GM19372 (cell line): ENCODE data around the gene PPM1M.
A peak's percentile ranks its signal among the peaks of the same experiment; 100 is the strongest.

Experiments used
- ATAC-seq: cut with Tn5 transposase; IDR thresholded peaks from one replicate; pipeline ENCODE4 v1.9.1; 2021; ENCODE audit warnings: mild to moderate bottlenecking, low read depth, moderate library complexity; ENCODE audit not compliant: unreplicated experiment

PPM1M gene

DNA sequence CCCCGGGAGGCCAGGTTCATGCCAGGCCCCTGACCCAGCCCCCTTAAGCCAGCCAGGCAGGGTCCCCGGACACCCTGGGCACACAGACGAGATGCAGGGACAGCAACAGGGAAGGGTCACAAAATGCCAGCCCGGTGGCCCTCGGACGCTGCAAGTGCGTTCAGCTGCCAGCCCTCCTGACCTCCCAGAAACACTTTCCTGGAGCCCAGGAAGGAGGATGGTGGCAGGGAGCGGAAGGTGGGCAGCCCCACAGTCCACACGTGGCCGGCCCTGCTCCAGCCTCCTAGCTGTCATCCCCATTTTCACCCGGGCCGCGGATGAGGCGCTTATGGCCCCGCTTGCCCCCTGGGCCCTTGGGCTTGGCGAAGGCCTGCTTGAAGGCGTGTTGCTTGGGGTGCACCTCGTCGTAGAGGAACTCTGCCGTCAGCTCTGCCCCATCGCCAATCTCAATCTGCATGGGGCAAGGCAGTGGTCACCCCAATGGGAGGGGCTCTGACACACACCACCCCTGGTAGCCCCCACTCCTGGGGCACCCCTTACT lies 16.7 kb upstream of the PPM1M start:
- ATAC-seq, result no peak

DNA sequence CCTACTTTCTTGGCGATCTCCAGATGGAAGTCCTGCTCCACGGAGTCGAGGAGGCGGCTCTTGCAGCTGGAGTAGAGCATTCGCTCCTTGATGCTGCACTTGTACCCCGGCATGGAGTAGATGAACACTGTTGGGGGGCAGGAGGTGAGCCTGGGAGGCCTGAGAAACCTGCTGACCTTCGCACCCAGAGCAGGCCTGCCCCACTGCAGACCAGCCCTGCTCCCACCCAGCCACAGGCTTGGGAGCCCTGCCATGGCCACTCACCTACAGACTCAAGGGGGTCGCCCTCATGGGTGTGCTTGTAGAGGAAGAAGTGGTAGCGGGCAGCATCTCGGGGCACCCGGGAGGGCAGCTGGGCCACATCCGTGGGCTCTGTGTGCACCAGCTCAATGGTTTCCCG lies 15.9 kb upstream of the PPM1M start:
- no peak for ATAC-seq

DNA sequence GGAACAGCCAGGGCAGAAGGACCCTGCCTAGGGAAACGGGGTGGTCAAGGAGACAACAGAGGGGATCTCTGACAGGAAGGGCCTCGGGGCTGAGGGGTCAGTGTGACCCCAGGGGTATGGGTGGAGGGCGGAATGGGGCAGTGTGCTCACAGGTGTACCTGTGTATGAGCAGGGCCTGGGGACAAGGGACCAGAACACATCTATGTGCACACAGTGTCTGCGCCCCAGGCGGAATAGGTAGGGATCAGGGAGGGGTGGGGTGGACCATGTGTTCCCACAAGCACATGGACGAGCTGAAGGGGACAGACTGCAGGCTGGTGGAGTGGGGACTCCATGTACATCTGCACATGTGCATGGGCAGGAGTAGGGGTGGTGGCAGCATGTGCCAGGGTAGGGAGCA lies 15.1 kb upstream of the PPM1M start:
- ATAC-seq, result no peak

DNA sequence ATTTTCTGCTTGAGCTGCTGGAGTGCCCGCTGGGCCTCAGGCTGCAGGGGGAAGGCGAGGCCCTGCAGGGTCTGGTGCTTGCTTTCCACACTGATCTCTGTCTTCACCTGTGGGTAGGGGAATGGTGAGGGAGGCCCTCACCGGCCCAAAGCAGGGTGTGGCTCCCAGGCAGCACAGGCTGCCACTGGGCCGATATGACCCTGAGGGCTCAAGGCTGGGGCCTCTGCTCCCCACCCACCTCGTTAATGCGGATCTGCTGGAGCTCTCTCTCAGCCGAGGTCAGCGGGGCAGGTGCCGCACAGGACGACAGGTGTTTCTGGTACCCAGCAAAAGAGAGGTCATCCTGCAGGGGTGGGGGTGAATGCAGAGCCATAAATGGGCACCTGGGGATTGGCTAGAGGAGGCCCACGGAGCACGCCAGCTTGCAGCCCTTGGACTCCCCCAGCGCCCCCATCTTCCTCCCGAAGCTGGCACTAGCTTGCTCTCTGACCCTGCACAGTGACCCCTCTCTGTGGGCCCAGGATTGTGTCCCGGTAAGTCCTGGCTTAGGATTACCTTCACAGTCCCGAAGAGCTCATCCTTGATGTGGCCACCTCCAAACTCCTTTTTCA lies 14.6 kb upstream of the PPM1M start:
- ATAC-seq, result no peak

DNA sequence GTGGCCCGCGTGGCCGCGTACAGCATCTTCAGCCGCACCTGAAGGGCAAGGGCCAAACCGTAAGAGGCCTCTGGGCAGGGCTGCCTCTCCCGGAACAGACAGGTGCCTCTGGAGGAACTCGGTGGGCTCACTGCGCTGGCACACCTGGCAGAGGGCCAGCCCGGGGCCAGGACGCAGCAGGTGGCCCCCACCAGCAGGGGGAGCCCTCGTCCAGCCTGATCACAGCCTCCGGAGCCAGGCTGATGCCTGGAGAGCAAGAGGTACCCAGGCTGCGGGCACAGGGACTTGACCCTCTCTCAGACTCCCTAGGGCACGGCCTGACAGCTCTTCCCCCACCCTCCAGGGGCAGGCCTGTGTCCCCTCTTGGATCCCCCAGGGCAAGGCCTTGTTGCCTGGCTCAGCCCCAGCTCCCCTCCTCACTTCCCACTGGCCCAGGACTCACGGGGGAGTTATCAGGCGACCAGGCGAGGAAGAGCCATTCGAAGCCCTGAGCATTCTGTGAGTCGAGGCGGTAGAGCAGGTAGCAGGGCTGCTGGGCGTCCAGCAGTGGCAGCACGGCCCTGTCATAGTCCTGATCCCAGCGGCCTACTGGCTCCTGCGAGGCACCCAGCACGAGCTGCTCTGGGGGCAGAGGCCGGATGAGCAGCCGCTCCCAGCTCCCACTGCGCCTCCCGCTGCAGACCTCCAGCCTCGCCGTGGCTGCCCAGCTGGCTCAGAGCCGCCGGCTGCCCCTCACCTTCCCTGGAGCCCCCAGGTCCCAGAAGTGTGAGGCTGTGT lies 13.9 kb upstream of the PPM1M start:
- ATAC-seq, result no peak

DNA sequence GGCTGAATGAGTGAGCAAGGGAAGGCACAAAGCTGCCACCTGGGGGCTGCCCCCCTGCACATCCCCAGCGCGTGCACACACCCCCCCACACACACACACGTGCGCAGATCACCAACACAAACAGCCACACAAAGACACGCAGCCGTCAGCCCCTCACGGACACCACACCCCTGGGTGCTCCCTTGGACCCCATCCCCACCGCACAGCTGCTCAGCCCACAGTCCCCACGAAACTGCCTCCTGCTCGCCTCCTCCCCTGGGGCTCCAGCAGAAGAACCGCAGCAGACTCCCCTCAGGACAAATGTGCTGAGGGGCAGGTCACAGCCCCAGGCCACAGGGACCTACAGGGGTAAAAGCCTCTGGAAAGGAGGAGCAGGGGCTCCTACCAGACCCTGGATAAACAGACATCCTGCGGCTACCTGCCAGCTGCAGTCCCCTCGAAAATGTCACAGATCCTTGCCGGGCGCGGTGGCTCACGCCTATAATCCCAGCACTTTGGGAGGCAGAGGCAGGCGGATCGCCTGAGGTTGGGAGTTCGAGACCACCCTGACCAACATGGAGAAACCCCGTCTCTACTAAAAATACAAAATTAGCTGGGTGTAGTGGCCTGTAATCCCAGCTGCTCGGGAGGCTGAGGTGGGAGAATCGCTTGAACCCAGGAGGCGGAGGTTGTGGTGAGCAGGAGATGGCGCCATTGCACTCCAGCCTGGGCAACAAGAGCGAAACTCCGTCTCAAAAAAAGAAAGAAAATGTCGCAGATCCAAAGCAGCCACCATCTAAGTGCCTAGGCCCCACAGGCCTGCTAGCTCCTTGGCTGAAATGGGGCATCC lies 13.1 kb upstream of the PPM1M start:
- ATAC-seq, result no peak

DNA sequence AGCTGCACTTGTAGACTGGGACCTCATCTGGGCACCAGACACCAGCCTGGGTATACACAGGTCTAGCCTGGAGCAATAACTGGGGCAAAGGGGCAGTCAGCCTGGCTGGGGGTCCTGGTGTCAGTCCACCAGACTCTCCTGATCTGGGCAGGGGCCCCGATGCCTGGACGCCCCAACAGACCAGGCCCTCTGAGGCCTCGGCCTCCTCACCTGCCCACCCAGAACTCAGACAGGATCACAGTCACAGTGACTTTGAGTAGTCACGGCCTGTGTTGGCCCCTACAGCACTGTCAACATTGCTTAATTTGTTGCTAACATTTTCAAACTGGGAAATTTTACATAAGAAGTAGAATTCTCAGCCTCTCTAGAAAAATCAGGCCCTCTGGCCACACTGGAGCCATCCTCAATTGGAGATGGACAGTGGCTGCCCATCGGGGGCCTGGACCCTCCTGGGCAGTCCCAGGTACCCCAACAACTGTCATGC lies 12.4 kb upstream of the PPM1M start:
- ATAC-seq, result no peak

DNA sequence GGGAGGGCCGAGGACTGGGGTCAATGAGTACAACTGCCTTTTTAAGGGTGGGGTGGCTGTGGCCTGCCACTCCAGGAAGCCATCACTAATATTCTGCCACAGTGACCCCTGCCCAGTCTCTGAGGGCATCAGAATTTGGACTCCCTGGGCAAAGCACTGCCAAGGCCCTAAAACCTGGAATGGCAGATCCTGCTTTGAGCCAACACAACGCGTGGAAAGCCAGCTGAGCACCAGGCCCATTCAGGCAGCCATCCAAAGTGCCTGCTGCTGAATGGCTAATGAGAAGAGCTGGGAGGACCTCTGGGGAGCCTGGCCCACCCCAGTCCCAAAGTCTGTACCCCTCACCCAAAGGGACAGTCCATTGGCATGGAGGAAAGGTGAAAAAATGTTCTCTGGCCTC lies 11.6 kb upstream of the PPM1M start:
- ATAC-seq, result no peak

DNA sequence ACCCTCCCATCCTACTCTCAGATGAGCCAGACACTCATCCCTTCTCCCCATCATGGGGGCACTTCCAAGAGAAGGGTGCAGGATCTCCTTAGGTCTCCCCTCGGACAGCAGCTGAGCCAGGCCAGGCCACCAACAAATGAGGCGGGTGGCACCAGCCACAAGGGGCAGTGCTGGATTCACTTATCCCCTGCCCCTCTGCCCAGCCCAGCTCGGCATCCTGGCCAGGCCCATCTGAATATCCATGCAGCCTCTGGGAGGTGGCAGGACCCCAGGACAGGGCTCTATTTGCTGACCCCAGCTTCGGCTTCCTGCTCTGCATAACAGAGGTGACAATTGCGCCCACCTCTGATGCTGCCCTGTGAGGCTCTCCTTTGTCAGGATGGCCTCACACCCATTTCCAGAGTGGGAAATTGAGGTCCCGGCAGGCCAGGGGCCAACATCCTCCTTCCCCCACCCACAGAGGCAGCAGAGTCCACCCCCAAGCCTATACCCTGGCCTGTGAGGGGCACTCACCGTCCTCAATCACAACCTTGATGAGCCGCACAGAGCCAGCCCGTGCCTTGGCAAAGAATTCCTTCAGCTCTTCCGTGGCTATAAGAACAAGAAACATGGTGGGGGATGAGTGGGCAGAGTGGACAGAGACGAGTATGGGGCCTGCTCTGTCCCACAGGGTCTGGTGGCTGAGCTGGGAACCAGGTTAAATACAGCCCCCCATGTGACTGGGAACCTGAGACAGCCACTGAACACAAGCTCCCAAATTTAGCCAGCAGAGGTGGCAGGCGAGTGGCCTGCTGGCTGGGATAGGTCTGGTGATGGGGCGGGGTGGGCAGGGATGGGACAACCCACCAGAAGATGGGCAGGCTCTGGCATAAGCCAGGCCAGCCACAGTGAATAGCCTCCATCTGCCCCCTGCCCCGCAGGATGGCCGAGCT lies 10.8 kb upstream of the PPM1M start:
- ATAC-seq, result no peak

DNA sequence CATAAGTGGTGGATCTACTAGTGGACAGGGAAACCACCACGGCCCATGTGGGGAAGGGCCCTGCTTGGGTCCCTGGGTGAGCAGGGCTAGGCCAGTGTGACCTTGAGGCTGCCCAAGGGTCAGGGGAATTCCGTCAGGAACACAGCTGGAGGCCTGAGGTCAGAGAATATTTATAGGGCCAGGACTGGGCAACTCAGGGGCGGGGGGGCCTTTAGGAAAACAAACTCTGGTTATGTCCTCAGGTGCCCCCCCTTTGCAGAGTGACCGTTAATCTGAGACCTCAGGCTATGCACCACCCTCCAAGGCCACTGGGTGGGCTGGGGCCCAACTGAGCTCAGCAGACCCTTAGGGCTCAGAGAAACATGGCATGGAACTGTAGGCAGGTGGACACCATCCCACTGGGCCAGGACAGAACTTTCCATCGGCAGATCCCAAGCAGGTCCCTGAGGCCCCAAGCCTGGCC lies 9.1 kb upstream of the PPM1M start:
- no peak for ATAC-seq

DNA sequence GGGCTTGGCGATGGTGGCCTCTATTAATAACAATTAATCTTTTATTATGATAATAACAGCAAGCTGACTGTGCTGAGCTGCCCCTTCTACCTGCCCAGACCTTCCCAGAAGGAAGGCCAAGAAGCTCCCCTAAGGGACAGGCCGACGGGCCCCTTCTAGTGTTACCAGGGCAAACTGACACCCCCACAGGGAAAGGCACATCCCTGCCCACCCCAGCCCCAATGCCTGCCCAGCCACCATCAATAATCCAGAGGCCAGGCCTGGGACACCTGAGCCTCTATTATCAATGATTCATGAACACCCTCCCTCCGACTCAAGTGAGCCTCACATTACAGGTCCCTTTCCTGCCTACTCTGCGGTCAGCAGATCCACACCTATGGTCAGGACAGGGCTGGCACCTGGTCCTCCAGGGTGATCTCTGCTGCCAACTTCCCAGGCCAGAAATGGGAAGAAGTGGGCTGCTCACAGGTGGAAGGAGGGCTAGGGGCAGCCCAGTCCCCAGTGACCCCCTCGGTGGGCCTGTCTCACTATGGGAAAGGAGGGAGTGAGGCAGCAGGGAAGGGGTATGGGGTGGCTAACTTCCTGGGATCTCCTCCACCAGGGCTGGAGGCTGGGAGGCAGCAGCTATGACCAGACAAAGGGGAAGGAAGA lies 8.4 kb upstream of the PPM1M start:
- ATAC-seq, result no peak

DNA sequence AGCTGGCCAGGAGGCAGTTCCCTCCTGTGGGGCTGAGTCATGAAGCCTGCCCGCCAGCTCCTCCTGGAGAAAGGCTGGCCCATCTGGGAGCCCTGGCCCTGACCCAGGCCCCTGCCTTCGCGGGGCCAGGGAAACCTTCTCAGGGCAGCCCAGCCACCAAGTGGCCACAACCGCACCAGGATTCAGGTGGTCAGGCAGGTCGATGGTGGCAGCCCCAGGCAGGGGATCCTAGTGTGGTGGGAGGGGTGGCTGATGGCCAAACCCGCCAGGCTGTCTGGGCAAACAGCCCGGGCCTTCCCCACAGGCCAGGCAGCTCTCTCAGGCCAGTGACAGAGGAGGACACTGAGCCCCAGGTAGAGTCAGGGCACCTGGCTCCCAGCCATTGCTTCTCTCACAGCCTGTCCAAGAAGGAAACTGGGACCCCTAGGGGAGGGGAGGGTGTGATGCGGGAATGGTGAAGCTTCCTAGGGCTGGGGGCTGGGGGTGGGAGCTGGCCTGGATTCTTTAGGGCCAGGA lies 7.8 kb upstream of the PPM1M start:
- no peak for ATAC-seq

DNA sequence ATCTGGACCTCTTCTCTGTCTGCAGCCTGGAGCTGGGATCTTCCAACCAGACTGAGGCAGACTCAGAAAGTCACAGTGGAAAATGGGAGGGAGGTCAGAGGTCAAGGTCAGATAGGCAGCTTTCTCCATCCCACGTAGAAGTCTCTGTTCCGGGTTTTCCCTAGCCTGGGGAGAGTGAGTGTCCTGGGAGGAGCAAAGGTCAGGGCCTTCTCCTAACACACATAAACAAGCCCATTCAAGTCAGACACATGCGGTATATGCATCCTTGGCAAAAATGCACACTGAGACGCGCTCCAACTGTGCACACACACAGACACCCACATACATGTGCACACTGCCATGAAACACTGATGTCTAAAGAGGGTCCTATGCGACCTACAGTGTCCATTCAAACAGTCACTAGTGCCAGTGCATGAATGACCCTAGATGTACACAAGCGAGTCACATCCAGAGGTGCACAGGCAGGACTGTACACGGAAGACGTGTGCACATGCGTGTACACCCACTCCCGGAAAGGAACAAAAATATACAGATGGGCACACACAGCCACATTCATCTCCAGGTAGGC lies 7.3 kb upstream of the PPM1M start:
- no peak for ATAC-seq

DNA sequence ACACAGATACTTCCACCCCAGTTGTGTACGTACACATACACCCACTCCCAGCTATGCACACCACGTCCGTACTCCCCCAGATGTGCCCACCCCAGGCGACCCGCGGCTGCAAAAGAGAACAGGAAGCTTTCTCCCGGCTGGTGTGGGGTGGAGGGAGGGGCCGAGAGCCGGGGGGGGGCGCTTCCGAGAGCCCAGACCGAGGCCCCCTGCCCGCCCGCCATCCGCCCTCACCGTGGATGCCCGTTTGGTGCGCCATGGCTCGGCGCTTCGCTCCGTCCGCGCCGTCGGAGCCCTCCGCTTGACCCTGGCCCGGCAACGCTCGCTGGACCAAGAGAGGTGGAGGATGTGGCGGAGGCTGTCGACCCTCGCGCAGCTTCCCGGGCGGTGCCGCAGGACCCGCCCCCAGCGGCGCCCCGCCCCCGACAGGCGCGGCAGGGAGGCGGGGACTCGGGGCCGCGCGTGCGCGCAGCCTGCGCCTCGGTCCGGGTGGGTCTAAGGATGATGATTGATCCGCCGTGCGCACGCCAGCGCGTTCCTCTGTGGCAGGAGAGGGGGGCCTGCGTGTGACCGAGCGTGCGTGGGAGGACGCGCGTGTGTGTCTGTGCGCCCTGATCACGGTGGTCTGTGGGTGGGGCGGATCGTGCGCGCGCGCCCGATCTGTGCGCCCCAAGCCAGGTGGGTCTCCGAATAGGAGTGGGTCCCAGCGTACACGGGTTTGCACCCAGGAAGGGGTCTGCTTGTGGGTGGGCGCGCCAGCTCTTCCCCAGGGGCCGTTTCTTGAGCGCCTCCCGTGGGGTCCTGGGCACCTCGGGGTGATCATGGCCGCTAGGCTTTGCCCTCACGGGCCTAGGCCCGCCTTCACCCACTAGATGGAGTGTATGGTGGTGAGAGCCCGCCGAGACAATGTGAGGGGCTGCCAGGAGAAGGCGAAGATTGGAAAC lies 6.5 kb upstream of the PPM1M start, which contains the start of gene TWF2:
TWF2 (minus strand) TSS at position 398 of the 941 bp plus-strand sequence; CDS start at position 256, 142 bp downstream.
- ATAC-seq, result peak; percentile 73

DNA sequence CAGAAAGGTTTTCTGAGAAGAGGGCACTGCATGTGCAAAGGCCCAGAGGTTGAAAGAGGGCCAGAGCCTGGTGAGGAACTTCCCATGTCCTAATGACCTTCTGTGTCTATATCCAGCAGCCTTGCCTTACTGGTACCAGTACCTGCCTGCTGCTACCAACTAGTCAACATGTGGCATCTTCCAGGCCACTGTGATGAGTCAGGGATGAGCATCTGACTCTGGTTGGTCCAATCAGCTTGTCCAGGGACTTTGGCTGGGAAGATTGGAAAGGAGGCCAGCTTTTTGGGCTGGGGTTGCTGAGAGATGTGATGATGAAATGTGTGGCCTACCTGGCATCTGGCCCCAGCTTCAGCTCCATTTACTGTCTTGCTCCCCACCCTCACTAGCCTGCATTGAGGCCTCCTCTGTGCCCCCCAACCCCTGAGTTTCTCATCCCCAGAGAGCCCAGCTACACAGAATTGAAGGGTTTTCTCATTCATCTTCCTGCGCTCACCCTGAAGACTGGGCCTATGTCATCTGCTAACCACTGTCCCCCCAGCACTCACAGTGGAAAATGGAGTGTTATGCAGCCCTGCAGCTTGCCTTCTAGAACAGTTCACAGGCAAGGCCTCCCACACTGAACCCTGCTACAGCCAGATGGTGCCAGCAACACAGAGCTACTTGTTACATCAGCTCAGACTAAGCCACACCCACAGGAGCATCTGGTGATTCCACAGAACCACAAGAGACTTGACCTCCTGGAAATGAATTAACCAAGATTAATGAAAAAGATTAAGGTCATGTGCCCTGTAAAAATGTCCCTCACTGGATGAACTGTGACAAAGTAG lies 5.3 kb upstream of the PPM1M start:
- no peak for ATAC-seq

DNA sequence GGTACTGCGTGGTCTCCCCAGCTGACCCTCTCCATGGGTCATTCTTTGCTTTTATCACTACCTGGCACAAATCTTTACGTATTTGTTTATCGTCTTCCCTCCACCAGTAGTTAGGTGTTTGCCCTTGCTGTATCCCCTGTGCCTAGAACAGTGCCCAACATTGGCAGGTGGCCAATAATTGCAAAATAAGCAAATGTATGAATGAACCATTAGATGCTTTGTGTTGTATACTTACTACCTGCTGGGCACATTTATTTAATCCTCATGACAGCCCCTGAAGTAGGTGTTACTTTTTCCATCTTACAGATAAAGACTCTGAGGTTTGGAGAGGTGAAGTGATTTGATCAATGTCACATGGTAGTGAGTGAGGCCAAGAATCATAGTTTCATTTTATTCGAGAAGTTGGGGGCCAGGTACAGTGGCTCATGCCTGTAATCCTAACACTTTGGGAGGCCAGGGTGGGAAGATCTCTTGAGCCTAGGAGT lies 4.6 kb upstream of the PPM1M start:
- ATAC-seq, result no peak

DNA sequence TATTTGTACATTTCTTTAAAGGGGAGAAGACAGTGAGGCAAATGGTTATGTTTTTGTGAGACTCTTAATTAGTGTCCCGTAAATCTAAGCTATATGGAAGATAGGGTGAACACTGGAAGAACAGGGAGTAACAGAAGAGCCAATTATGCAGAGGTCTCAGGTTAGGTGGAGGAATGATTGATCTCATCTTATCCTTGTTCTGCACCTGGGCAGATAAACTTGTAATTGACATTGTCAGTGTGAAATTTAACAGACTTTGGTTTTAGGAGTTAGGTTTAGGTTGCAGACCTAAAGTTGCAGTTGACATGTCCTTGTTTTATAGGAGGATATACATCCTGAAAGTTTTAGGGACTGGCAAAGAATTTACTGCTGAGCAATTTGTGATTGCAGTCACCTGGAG lies 3.5 kb upstream of the PPM1M start:
- no peak for ATAC-seq
